HAP-1 (cell line): ENCODE data around the gene PITPNC1.
"Not testable (repeated sequence)": the region's sequence is repeated elsewhere in the genome, so short reads cannot be mapped to it uniquely, and the experiment has no call there.

ENCODE experiments used
- DNase-seq, 2 experiments: peaks; one replicate each; pipeline ENCODE4 v3.0.0-alpha.2; 2016 to 2020; ENCODE audit warnings: low spot score in 2 of 2
- H3K27me3 ChIP-seq: fragments of 250-450 bp; sonication (Bioruptor Pico); 2 replicates; pipeline ENCODE4 v1.5.1; 2020; ENCODE audit warnings: low read depth, mild to moderate bottlenecking, moderate library complexity
- H3K36me3 ChIP-seq: fragments of 250-450 bp; sonication (Bioruptor Pico); replicated peaks from 2 replicates; pipeline ENCODE4 v1.5.1; 2020; ENCODE audit warnings: mild to moderate bottlenecking
- H3K4me1 ChIP-seq: fragments of 250-450 bp; sonication (Bioruptor Pico); 2 replicates; pipeline ENCODE4 v1.5.1; 2020; ENCODE audit warnings: mild to moderate bottlenecking
- H3K4me3 ChIP-seq: fragments of 250-450 bp; sonication (Bioruptor Pico); 2 replicates; pipeline ENCODE4 v1.5.1; 2020; ENCODE audit warnings: mild to moderate bottlenecking, moderate library complexity
- H3K9me3 ChIP-seq: fragments of 250-450 bp; sonication (Bioruptor Pico); 2 replicates; pipeline ENCODE4 v1.5.1; 2020; ENCODE audit warnings: mild to moderate bottlenecking, moderate library complexity
- in situ Hi-C: fragments of 300-500 bp; cut with MboI; formaldehyde crosslinking; loops from 3 replicates; pipeline ENCODE4 v1.14.3; 2020; ENCODE audit warnings: low sequenced_read_pairs, inconsistent platforms, mixed read lengths

Gene PITPNC1

DNA sequence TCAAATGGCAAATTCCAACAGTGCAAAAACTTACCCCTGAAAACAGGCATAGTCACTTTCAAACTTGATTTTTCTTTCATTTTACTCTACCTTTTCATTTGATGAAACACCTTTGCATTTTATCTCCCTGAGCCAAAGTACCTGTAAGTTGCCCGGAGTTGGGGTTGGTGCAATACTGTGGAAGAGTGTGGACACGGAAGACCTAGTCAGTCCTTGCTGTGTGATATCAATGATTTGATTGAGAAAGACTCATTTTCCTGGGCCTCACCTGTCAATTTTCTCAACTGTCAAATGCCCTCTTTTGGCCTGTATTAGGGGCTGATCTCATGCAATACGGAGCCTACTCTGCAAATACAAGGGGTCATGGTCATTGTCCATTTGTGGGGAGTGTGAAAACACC lies 22.6 kb downstream of the PITPNC1 start:
- no peaks in the 10 kb centered on the region for H3K27me3 ChIP-seq
- in situ Hi-C loops, result no loop called here
- peaks cover 18% of the 10 kb centered on the region for H3K4me1 ChIP-seq
- DNase-seq, result no peak
- H3K9me3 ChIP-seq, result no peaks in the 10 kb centered on the region
- no peaks in the 10 kb centered on the region for H3K36me3 ChIP-seq
- no peak overlapping the region for H3K4me3 ChIP-seq

DNA sequence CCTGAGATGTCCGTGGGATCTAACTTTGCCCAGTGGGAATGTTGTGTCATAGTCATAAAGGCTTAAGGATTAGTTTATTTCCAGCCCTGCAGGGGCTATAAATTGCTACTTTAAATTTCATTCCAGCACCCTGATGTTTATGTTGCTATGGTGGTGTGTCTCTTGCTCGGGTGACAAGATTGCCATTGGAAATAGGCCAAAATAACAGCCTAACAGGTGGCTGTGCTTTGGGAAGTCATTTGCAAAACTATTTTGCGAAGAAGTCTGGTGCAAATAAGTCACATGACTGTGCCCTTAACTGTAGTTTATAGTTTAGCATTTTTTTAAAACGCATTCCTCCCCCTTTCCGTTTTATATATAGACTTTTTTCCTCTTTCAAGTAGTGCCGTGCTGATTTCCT lies 23.1 kb downstream of the PITPNC1 start:
- H3K4me3 ChIP-seq, result no peak overlapping the region

DNA sequence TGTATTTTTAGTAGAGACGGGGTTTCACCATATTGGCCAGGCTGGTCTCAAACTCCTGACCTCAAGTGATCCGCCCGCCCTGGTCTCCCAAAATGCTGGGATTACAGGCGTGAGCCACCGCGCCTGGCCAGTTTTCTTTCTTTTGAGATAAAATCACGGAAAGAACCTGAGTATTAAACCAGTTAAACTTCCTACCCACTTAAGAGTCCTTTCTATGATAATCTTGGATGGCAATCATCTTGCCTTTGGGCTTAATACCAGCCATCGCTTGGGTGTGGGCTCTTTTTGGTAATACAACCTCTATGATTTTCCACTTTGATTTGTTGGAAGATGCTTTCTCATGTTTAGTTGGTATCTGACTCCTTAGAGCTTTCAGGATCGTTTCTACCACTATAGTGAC lies 24.0 kb downstream of the PITPNC1 start:
- H3K4me1 ChIP-seq, result peaks cover 17% of the 10 kb centered on the region
- no peaks in the 10 kb centered on the region for H3K9me3 ChIP-seq
- no peak for DNase-seq
- no peaks in the 10 kb centered on the region for H3K27me3 ChIP-seq
- no peaks in the 10 kb centered on the region for H3K36me3 ChIP-seq
- in situ Hi-C loops, result no loop called here
- H3K4me3 ChIP-seq, result no peak overlapping the region

More for the DNA sequence above, 23.1 kb downstream of the PITPNC1 start:
- Histone ChIP-seq H3K9me3 (no peaks in the 10 kb centered on the region), H3K4me1 (peaks cover 20% of the 10 kb centered on the region), H3K27me3 (no peaks in the 10 kb centered on the region), H3K36me3 (no peaks in the 10 kb centered on the region)
- DNase-seq, result peak in 1 of 2 experiments; percentile 23
- in situ Hi-C loops, result no loop called here

DNA sequence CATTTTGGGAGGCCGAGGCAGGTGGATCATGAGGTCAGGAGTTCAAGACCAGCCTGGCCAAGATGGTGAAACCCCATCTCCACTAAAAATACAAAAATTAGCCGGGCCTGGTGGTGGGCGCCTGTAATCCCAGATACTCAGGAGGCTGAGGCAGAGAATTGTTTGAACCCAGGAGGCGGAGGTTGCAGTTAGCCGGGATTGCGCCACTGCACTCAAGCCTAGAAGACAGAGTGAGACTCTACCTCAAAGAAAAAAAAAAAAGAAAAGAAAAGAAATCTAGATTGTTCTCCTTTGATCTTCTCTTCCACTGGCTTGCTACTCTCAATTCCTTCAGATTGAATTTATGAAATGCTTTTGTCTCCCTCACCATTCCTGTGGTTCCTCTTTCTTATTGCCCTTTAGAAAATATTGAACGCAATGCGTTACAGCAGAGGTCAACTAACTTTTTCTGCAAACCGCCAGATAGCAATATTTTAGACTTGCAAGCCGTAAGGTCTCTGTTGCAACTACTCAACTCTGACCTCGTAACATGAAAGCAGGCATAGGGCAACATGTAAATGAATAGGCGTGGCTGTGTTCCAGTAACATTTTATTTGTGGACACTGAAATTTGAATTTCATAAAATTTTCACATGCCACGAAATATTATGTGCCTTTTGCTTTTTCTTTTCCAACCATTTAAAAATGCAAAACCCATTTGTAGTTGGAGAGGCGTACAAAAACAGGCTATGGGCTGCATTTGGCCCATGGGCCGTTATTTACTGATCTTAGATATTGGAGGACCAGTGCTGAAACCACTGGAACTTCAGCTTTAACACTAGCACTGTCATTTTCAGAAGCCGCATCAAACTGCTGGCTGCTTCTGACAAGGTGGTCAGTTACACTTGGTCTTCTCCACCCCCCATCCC lies 24.8 kb downstream of the PITPNC1 start:
- Histone ChIP-seq H3K36me3 (no peaks in the 10 kb centered on the region), H3K4me1 (peaks cover 17% of the 10 kb centered on the region), H3K27me3 (no peaks in the 10 kb centered on the region), H3K9me3 (no peaks in the 10 kb centered on the region), H3K4me3 (no peak overlapping the region)
- in situ Hi-C loops, result no loop called here
- DNase-seq, result no peak

DNA sequence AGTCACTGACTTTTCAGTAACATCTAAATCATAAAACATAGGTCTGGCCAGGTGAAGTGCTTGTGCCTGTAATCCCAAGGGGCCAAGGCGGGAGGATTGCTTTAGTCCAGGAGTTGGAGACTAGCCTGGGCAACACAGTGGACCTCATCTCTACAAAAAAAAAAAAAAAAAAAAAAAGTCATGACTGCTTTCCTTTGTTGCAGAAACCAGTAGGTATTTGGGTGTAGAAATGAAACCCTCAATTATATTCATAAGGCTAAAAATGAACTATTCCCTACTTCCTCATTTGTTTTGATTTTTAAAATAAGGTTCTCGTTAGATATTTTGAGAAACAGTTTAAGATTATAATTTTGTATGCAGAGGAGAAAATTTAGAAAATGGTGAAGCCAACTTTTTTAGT lies 26.0 kb downstream of the PITPNC1 start:
- in situ Hi-C loops, result no loop called here
- no peak for DNase-seq
- Histone ChIP-seq H3K27me3 (no peaks in the 10 kb centered on the region), H3K9me3 (no peaks in the 10 kb centered on the region), H3K4me3 (no peak overlapping the region), H3K36me3 (no peaks in the 10 kb centered on the region), H3K4me1 (peaks cover 17% of the 10 kb centered on the region)

DNA sequence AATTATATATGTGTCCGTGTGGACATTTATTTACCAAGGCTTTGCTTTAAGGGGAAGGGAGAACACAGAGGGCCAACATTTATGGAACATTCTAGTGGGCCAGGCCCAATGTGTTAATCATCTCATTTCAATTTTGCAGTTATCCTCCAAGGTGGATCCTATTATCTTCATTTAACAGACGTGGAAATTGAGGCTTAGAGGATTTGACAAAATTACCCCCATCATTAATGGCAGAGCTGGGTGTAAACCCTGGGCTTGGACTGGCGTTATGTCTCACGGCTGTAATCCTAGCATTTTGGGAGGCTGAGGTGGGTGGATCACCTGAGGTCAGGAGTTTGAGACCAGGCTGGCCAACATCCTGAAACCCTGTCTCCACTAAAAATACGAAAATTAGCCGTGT lies 26.4 kb downstream of the PITPNC1 start:
- Histone ChIP-seq H3K4me3 (no peak overlapping the region), H3K27me3 (no peaks in the 10 kb centered on the region), H3K4me1 (peaks cover 17% of the 10 kb centered on the region), H3K9me3 (no peaks in the 10 kb centered on the region), H3K36me3 (no peaks in the 10 kb centered on the region)
- in situ Hi-C loops, result no loop called here
- DNase-seq, result no peak

DNA sequence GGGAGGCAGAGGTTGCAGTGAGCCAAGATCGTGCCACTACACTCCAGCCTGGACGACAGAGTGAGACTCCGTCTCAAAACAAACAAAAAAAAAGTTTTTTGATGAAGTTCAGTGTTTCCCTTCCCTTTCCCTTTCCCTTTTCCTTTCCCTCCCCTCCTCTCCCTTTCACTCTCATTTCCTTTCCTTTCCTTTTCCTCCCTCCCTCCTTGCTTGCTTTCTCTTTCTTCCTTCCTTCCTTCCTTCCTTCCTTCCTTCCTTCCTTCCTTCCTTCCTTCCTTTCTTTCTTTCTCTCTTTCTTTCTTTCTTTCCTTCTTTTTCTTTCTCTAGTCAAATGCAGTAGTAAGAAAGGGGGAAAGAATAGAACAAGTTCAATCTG lies 31.4 kb downstream of the PITPNC1 start:
- DNase-seq, H3K27me3 ChIP-seq, H3K9me3 ChIP-seq, in situ Hi-C loops, H3K4me3 ChIP-seq, H3K36me3 ChIP-seq: not testable (repeated sequence)
- H3K4me1 ChIP-seq, result peaks cover 11% of the 10 kb centered on the region

DNA sequence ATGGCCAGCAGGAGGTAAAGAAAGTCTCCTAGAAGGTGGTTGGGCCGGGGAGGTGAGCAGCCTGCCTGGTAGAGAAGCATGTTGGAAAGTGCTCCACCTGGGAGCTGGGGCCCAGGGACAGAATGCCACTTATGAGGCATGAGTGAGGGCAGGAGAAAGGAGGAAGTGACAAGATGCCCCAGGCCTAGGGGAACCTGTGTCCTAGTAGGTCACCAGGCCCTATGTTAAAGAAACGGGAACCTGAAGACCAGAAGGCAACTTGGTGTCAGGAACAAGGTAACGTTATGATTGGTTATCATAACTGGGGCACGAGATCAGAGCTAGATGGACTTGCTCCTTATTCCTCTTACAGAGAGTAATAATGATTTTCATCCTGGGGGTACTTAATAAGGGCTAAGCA lies 34.3 kb downstream of the PITPNC1 start:
- Histone ChIP-seq H3K36me3 (no peaks in the 10 kb centered on the region), H3K4me1 (no peaks in the 10 kb centered on the region), H3K4me3 (no peak overlapping the region), H3K9me3 (no peaks in the 10 kb centered on the region), H3K27me3 (no peaks in the 10 kb centered on the region)
- no peak for DNase-seq
- in situ Hi-C loops, result no loop called here

DNA sequence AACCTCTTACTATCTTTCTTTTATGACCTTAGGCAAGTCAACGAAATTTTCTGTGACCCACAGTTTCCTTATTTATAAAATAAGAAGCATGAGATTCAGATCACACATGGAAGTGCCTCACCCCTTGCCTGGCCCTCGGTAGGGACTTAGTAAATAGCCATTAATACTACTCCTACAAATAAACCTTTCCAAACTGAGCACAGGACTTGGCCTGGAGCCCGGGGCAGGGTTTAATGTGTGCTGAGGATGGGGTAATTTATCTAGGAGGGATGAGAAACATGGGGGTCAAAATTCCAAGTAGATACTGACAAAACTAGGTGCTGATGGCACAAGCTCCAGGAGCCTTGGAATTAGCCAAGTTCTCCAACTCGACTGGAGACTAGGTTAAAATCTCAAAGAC lies 35.0 kb downstream of the PITPNC1 start:
- Histone ChIP-seq H3K36me3 (no peaks in the 10 kb centered on the region; the same call in 1 of the 2 replicates), H3K27me3 (no peaks in the 10 kb centered on the region), H3K9me3 (no peaks in the 10 kb centered on the region), H3K4me3 (no peak overlapping the region), H3K4me1 (no peaks in the 10 kb centered on the region)
- DNase-seq, result no peak
- in situ Hi-C loops, result no loop called here

DNA sequence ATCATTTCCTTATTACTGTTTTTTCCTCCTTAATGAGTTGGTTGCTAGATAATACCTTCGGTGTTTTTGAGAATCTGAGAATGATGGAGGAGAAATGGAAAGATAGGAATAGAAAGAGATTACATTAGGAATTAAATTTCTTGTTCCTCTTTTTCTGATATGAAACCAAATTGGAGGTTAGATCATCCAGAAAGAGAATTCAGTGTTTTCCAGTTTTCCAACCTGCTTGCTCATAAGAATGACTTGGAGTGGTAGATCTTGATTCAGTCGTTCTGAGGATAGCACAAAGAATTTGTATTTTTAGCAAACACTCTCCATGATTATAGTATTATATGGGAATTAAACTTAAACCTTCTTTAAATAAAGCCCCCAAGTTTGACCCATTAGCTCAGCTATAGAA lies 35.9 kb downstream of the PITPNC1 start:
- no peak for DNase-seq
- Histone ChIP-seq H3K27me3 (no peaks in the 10 kb centered on the region), H3K4me3 (no peak overlapping the region), H3K36me3 (no peaks in the 10 kb centered on the region; the same call in 1 of the 2 replicates), H3K9me3 (no peaks in the 10 kb centered on the region), H3K4me1 (peaks cover 3% of the 10 kb centered on the region)
- in situ Hi-C loops, result no loop called here

DNA sequence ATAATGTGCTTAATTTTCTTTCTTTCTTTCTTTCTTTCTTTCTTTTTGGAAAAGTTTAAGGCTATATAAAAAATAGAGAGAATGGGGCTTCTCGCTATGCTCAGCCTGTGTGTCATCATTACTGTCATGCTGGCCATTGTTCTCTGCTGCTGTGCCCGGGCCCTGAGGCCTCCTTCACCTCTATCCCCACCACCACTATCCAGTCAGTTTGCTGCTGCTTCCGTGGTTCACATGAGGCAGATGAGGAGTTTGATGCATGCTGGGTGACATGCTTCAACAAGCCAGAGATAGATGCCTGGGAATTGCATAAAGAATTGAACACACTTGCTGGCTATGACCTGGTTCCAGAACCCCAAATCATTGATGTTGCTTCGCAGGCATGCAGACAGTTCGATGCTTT lies 36.3 kb downstream of the PITPNC1 start:
- Histone ChIP-seq H3K27me3 (no peaks in the 10 kb centered on the region), H3K36me3 (no peaks in the 10 kb centered on the region; the same call in 1 of the 2 replicates), H3K4me1 (peaks cover 7% of the 10 kb centered on the region), H3K4me3 (no peak overlapping the region), H3K9me3 (no peaks in the 10 kb centered on the region; the same call in 1 of the 2 replicates)
- in situ Hi-C loops, result no loop called here
- DNase-seq, result no peak

DNA sequence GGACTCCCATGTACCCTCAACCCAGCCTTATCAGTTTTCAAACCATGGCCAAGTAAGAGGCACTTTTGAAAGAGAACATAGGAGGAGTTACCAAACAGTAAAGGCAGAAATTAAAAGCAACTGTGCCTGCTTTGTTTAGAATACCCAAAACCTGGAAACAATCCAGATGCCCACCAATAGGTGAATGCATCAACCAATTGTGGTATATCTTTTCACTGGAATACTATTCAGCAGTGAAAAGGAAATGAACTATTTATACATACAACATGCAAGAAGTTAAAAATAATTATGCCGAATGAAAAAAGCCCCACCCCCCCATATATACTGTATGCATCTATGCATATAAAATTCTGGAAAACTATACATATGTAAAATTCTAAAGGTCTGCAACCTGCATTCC lies 37.0 kb downstream of the PITPNC1 start:
- H3K27me3 ChIP-seq, result no peaks in the 10 kb centered on the region
- H3K9me3 ChIP-seq, result no peaks in the 10 kb centered on the region; the same call in 1 of the 2 replicates
- no peak overlapping the region for H3K4me3 ChIP-seq
- in situ Hi-C loops, result no loop called here
- H3K4me1 ChIP-seq, result peaks cover 7% of the 10 kb centered on the region
- no peak for DNase-seq
- no peaks in the 10 kb centered on the region; the same call in 1 of the 2 replicates for H3K36me3 ChIP-seq

DNA sequence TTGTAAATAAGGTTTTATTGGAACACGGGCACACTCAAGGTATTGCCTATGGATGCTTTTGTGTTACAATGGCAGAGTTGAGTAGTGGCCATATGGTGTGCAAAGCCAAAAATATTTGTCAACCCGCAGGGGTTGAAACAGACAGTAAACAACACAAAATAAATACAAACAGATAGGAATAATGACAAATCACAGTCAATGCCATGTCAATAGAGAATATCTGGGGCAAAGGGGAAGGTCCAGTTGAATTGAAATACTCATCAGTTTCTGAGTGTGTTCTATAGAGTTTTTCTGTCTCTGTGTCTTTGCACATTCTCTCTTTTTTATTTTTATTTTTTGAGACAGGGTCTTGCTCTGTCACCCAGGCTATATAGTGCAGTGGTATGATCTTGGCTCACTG lies 37.5 kb downstream of the PITPNC1 start:
- DNase-seq, result no peak
- Histone ChIP-seq H3K9me3 (no peaks in the 10 kb centered on the region; the same call in 1 of the 2 replicates), H3K36me3 (no peaks in the 10 kb centered on the region; the same call in 1 of the 2 replicates), H3K27me3 (no peaks in the 10 kb centered on the region), H3K4me1 (peaks cover 7% of the 10 kb centered on the region), H3K4me3 (no peak overlapping the region)
- in situ Hi-C loops, result no loop called here

DNA sequence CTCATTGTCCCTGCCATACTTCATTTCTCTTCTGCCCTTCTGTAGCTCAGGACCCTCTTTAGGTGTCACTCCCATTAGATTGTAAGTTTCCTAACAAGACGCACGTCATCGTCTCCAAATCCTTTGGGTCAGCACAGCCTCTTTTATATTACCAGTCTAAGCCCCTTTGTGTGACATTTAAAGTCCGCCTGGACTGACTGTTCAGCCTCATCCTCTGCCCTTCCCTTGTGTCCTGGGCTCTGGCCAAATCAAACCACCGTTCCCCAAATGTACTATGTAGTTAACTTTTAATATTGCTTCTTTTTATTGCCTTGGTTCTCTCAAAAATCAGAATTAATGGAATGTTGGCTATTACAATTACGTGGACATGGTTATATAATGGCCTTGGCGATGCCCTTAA lies 38.2 kb downstream of the PITPNC1 start:
- no peaks in the 10 kb centered on the region for H3K27me3 ChIP-seq
- DNase-seq, result no peak
- H3K9me3 ChIP-seq, result no peaks in the 10 kb centered on the region; the same call in 1 of the 2 replicates
- peaks cover 7% of the 10 kb centered on the region for H3K4me1 ChIP-seq
- no peak overlapping the region for H3K4me3 ChIP-seq
- in situ Hi-C loops, result no loop called here
- H3K36me3 ChIP-seq, result no peaks in the 10 kb centered on the region; the same call in 1 of the 2 replicates
